Stimulated activated memory B cell treated with anti-CD40 and anti-IgM and Interleukin-4, amounts not matched to agents 10 μg/mL and 1 μg/mL and 100 μg/mL, for 72 hours (primary cell): Measurements from ENCODE around the gene PTDSS2.

Experiments
- ATAC-seq: fragments of 150-1000 bp; cut with Tn5 transposase; 2 replicates; pipeline ENCODE4 v1.10.0; 2021
- H3K27ac Mint-ChIP-seq: one replicate; pipeline ENCODE4 v1.8.0; 2022; ENCODE audit warnings: mild to moderate bottlenecking, mixed read lengths
- H3K27me3 Mint-ChIP-seq: one replicate; pipeline ENCODE4 v1.8.0; 2022; ENCODE audit warnings: mixed read lengths
- H3K36me3 Mint-ChIP-seq: one replicate; pipeline ENCODE4 v1.8.0; 2022; ENCODE audit warnings: mixed read lengths
- H3K4me1 Mint-ChIP-seq: one replicate; pipeline ENCODE4 v1.8.0; 2022; ENCODE audit warnings: mixed read lengths
- H3K4me3 Mint-ChIP-seq: one replicate; pipeline ENCODE4 v1.8.0; 2022; ENCODE audit warnings: mild to moderate bottlenecking, moderate library complexity, mixed read lengths
- H3K9me3 Mint-ChIP-seq: one replicate; pipeline ENCODE4 v1.8.0; 2022; ENCODE audit warnings: mixed read lengths

Gene PTDSS2

GRCh38 chr11:492427-493226 is 42.5 kb downstream of the PTDSS2 start:
- ATAC-seq = peak; percentile 29

GRCh38 chr11:494761-495536 is 44.9 kb downstream of the PTDSS2 start:
- Mint-ChIP-seq H3K4me1 (peaks cover 29% of the 10 kb centered on the region), H3K9me3 (no peaks in the 10 kb centered on the region), H3K27ac (no peak overlapping the region), H3K36me3 (peaks cover 75% of the 10 kb centered on the region), H3K27me3 (no peaks in the 10 kb centered on the region), H3K4me3 (no peak overlapping the region)
- ATAC-seq = no peak

More at GRCh38 chr11:492427-493226, 42.5 kb downstream of the PTDSS2 start:
- Mint-ChIP-seq H3K9me3 (no peaks in the 10 kb centered on the region), H3K27ac (peak overlapping the region; percentile 40), H3K36me3 (peaks cover 65% of the 10 kb centered on the region), H3K4me3 (no peak overlapping the region), H3K4me1 (peaks cover 28% of the 10 kb centered on the region), H3K27me3 (no peaks in the 10 kb centered on the region)

- H3K4me3 Mint-ChIP-seq = no peak overlapping the region
- H3K4me1 Mint-ChIP-seq = peaks cover 33% of the 10 kb centered on the region
- no peaks in the 10 kb centered on the region for H3K27me3 Mint-ChIP-seq
- no peaks in the 10 kb centered on the region for H3K9me3 Mint-ChIP-seq
- no peak overlapping the region for H3K27ac Mint-ChIP-seq
- no peak for ATAC-seq
- H3K36me3 Mint-ChIP-seq = peaks cover 75% of the 10 kb centered on the region
Measured at GRCh38 chr11:495537-495931, 45.5 kb downstream of the PTDSS2 start.

- Mint-ChIP-seq H3K36me3 (peaks cover 77% of the 10 kb centered on the region), H3K9me3 (no peaks in the 10 kb centered on the region), H3K4me1 (peaks cover 46% of the 10 kb centered on the region), H3K4me3 (no peak overlapping the region), H3K27me3 (no peaks in the 10 kb centered on the region), H3K27ac (peak overlapping the region; percentile 22)
- ATAC-seq = no peak
Measured at GRCh38 chr11:496834-497564, 46.9 kb downstream of the PTDSS2 start.

- Mint-ChIP-seq H3K27me3 (no peaks in the 10 kb centered on the region), H3K4me1 (peaks cover 46% of the 10 kb centered on the region), H3K27ac (peak overlapping the region; percentile 22), H3K4me3 (no peak overlapping the region), H3K9me3 (no peaks in the 10 kb centered on the region), H3K36me3 (peaks cover 74% of the 10 kb centered on the region)
- ATAC-seq = no peak
Measured at GRCh38 chr11:497565-498296, 47.7 kb downstream of the PTDSS2 start.

- no peaks in the 10 kb centered on the region for H3K27me3 Mint-ChIP-seq
Measured at GRCh38 chr11:498297-499181, 48.5 kb downstream of the PTDSS2 start.

GRCh38 chr11:499201-500076 is 49.4 kb downstream of the PTDSS2 start:
- Mint-ChIP-seq H3K9me3 (no peaks in the 10 kb centered on the region), H3K4me3 (no peak overlapping the region), H3K27ac (no peak overlapping the region), H3K36me3 (peaks cover 70% of the 10 kb centered on the region), H3K27me3 (no peaks in the 10 kb centered on the region), H3K4me1 (peaks cover 56% of the 10 kb centered on the region)
- no peak for ATAC-seq

More at GRCh38 chr11:498297-499181, 48.5 kb downstream of the PTDSS2 start:
- H3K9me3 Mint-ChIP-seq = no peaks in the 10 kb centered on the region
- H3K4me1 Mint-ChIP-seq = peaks cover 49% of the 10 kb centered on the region
- no peak for ATAC-seq
- no peak overlapping the region for H3K4me3 Mint-ChIP-seq
- peaks cover 70% of the 10 kb centered on the region for H3K36me3 Mint-ChIP-seq
- H3K27ac Mint-ChIP-seq = no peak overlapping the region

GRCh38 chr11:501001-501682 is 51.1 kb downstream of the PTDSS2 start:
- no peaks in the 10 kb centered on the region for H3K27me3 Mint-ChIP-seq
- peaks cover 57% of the 10 kb centered on the region for H3K36me3 Mint-ChIP-seq
- ATAC-seq = no peak
- no peaks in the 10 kb centered on the region for H3K9me3 Mint-ChIP-seq
- peak overlapping the region; percentile 100 for H3K27ac Mint-ChIP-seq
- no peak overlapping the region for H3K4me3 Mint-ChIP-seq
- H3K4me1 Mint-ChIP-seq = peaks cover 62% of the 10 kb centered on the region

GRCh38 chr11:501683-502287 is 51.7 kb downstream of the PTDSS2 start:
- no peak overlapping the region for H3K4me3 Mint-ChIP-seq
- H3K9me3 Mint-ChIP-seq = no peaks in the 10 kb centered on the region
- peaks cover 59% of the 10 kb centered on the region for H3K36me3 Mint-ChIP-seq
- H3K27me3 Mint-ChIP-seq = no peaks in the 10 kb centered on the region
- no peak for ATAC-seq
- peak overlapping the region; percentile 100 for H3K27ac Mint-ChIP-seq
- peaks cover 68% of the 10 kb centered on the region for H3K4me1 Mint-ChIP-seq

GRCh38 chr11:502288-503178 is 52.5 kb downstream of the PTDSS2 start:
- no peaks in the 10 kb centered on the region for H3K27me3 Mint-ChIP-seq
- H3K9me3 Mint-ChIP-seq = no peaks in the 10 kb centered on the region
- peak overlapping the region; percentile 50 for H3K4me3 Mint-ChIP-seq
- ATAC-seq = no peak
- H3K36me3 Mint-ChIP-seq = peaks cover 52% of the 10 kb centered on the region
- peaks cover 62% of the 10 kb centered on the region for H3K4me1 Mint-ChIP-seq
- H3K27ac Mint-ChIP-seq = peak overlapping the region; percentile 100

- Mint-ChIP-seq H3K4me1 (peaks cover 65% of the 10 kb centered on the region), H3K27ac (peak overlapping the region; percentile 100), H3K9me3 (no peaks in the 10 kb centered on the region), H3K36me3 (peaks cover 43% of the 10 kb centered on the region), H3K27me3 (no peaks in the 10 kb centered on the region), H3K4me3 (peak overlapping the region; percentile 98)
- ATAC-seq = peak; percentile 21
Measured at GRCh38 chr11:503179-503981, 53.3 kb downstream of the PTDSS2 start.
